ENCODE results near the gene CD248.

CD248 gene

GRCh38 chr11:66268952-66269905 lies 47.6 kb downstream of the CD248 start (continued):
- TF ChIP-seq ZNF623 (tag by site-specific recombination; IDR thresholded peaks at IDR 0.05) (0 out of 2 replicates have a peak, but pooled peaks have one; percentile 11), ZNF121 (tag by site-specific recombination; IDR thresholded peaks at IDR 0.05) (no peak), ZNF23 (tag by site-specific recombination; IDR thresholded peaks at IDR 0.05; ENCODE audit: borderline replicate concordance) (no peak), BCL11A (tag by site-specific recombination; IDR thresholded peaks at IDR 0.05; ENCODE audit: low read depth) (no peak), ZNF138 (tag by site-specific recombination; IDR thresholded peaks at IDR 0.05; ENCODE audit: borderline replicate concordance) (no peak), HOXA7 (CRISPR knock-in tag; IDR thresholded peaks at IDR 0.05; ENCODE audit: borderline replicate concordance) (no peak), ZNF280D (tag by site-specific recombination; IDR thresholded peaks at IDR 0.05) (no peak), MZF1 (tag by site-specific recombination; IDR thresholded peaks at IDR 0.05; ENCODE audit: borderline replicate concordance) (no peak), ZNF585B (tag by site-specific recombination; IDR thresholded peaks at IDR 0.05) (no peak), GLI2 (tag by site-specific recombination; IDR thresholded peaks at IDR 0.05; ENCODE audit: borderline replicate concordance, low read depth) (no peak), ZNF292 (tag by site-specific recombination; IDR thresholded peaks at IDR 0.05; ENCODE audit: borderline replicate concordance, low read depth) (no peak), ZBTB8A (tag by site-specific recombination; IDR thresholded peaks at IDR 0.05) (no peak), ZNF10 (tag by site-specific recombination; IDR thresholded peaks at IDR 0.05) (no peak), ZBTB7A (tag by site-specific recombination; IDR thresholded peaks at IDR 0.05; ENCODE audit: low read depth) (no peak), ATF2 (tag by site-specific recombination; IDR thresholded peaks at IDR 0.05; ENCODE audit: low read depth) (no peak), ZSCAN16 (tag by site-specific recombination; IDR thresholded peaks at IDR 0.05) (no peak), ZSCAN18 (tag by site-specific recombination; IDR thresholded peaks at IDR 0.05) (no peak), ZNF529 (tag by site-specific recombination; IDR thresholded peaks at IDR 0.05; ENCODE audit: insufficient replicate concordance) (no peak), BCL11B (tag by site-specific recombination; IDR thresholded peaks at IDR 0.05; ENCODE audit: low read depth) (no peak), ZXDB (tag by site-specific recombination; IDR thresholded peaks at IDR 0.05) (no peak), ZNF335 (tag by site-specific recombination; conservative IDR thresholded peaks at IDR 0.05) (peak; percentile 96), ZNF843 (tag by site-specific recombination; IDR thresholded peaks at IDR 0.05) (no peak), ZNF266 (tag by site-specific recombination; IDR thresholded peaks at IDR 0.05; ENCODE audit: low read depth) (no peak), KLF9 (tag by site-specific recombination; IDR thresholded peaks at IDR 0.05; ENCODE audit: low read depth) (peak; percentile 40; the same call in 1 of the 2 replicates), ZNF560 (tag by site-specific recombination; IDR thresholded peaks at IDR 0.05; ENCODE audit: borderline replicate concordance) (no peak), PRDM10 (tag by site-specific recombination; IDR thresholded peaks at IDR 0.05) (peak; percentile 94), ZNF501 (tag by site-specific recombination; IDR thresholded peaks at IDR 0.05) (0 out of 2 replicates have a peak, but pooled peaks have one; percentile 19), ZNF114 (tag by site-specific recombination; IDR thresholded peaks at IDR 0.05) (no peak), TRIM28 (IDR thresholded peaks at IDR 0.05; ENCODE audit: borderline replicate concordance, low read length) (no peak), TCF7L2 (IDR thresholded peaks at IDR 0.05; ENCODE audit: borderline replicate concordance, low read depth, low read length) (no peak), ZNF416 (tag by site-specific recombination; IDR thresholded peaks at IDR 0.05) (no peak)
